H1 (cell line): ENCODE results near the gene PYGB. TPM values are rescaled to one million over a fixed set of nuclear protein-coding genes. Genes with fewer than 3 reads are reported as not detected.

Experiments used
- BCL11A ChIP-seq, 2 experiments: IDR thresholded peaks; one replicate each; pipeline ENCODE4 v1.6.1; 2011; ENCODE audit warnings: low read depth in 2 of 2, low read length in 2 of 2, mild to moderate bottlenecking in 2 of 2
- FOSL1 ChIP-seq: IDR thresholded peaks from 2 replicates; pipeline ENCODE4 v1.6.1; 2011; ENCODE audit warnings: mild to moderate bottlenecking, low read depth, low read length, moderate library complexity; ENCODE audit not compliant: insufficient read depth
- JUN ChIP-seq: IDR thresholded peaks from 2 replicates; pipeline ENCODE4 v1.6.1; 2011; ENCODE audit warnings: low read depth, mild to moderate bottlenecking, improper control_type of control experiment, low read length
- POLR2A ChIP-seq, 2 experiments: IDR thresholded peaks; 1 replicate in 1 of 2; 2 replicates in 1 of 2; pipeline ENCODE4 v1.6.1; 2011; ENCODE audit warnings: low read depth in 2 of 2, low read length in 2 of 2, mild to moderate bottlenecking in 2 of 2; ENCODE audit errors: control extremely low read depth in 1 of 2
- POU5F1 ChIP-seq: IDR thresholded peaks from 2 replicates; pipeline ENCODE4 v1.6.1; 2011; ENCODE audit warnings: low read depth, mild to moderate bottlenecking, low read length, moderate library complexity
- SIN3A ChIP-seq, 2 experiments: IDR thresholded peaks in 1 of 2; conservative IDR thresholded peaks in 1 of 2; 2 replicates each; pipeline ENCODE4 v1.6.1; 2011 to 2012; ENCODE audit warnings: low read length in 2 of 2, improper control_type of control experiment in 1 of 2, low read depth in 1 of 2, mild to moderate bottlenecking in 1 of 2
- SIRT6 ChIP-seq: IDR thresholded peaks from one replicate; pipeline ENCODE4 v1.7.1; 2012; ENCODE audit warnings: low read length, inconsistent platforms
- SP1 ChIP-seq: IDR thresholded peaks from 2 replicates; pipeline ENCODE4 v1.6.1; 2011; ENCODE audit warnings: low read depth, low read length
- SUZ12 ChIP-seq: fragments of 200-600 bp; sonication (generic); IDR thresholded peaks from 2 replicates; pipeline ENCODE4 v1.6.1; 2012; ENCODE audit warnings: mild to moderate bottlenecking, inconsistent platforms, low read length, moderate library complexity, mixed read lengths
- TAF7 ChIP-seq: optimal IDR thresholded peaks from 2 replicates; pipeline ENCODE3; 2011; ENCODE audit warnings: low read depth, mild to moderate bottlenecking, inconsistent platforms, low read length, moderate library complexity, borderline replicate concordance
- polyA plus RNA-seq, 7 experiments: library from polyadenylated mRNA; depleted of rRNA in 3 of 7; stranded (reverse) in 5 of 7; unstranded in 2 of 7; fragments of >200 nt in 5 of 7; fragments of 200-250 nt in 2 of 7; gene quantifications; 1 replicate in 5 of 7; 2 replicates in 1 of 7; 4 replicates in 1 of 7; pipeline versions ENCODE4 v1.2.1 to v1.2.3, GENCODE V29; 2011 to 2013; ENCODE audit warnings: missing spikeins in 2 of 7, mixed read lengths in 2 of 7
- total RNA-seq: library from RNA; stranded (reverse); fragmentation: NEBNext Ultra II Directional; extraction: Animal tissue kit (Norgen Biotek cat#: 25700); gene quantifications from 2 replicates; pipeline ENCODE4 v1.2.1, GENCODE V29; 2021
- TF ChIP-seq, protein P1 (sequence below): fragments of 300-600 bp; sonication (generic); IDR thresholded peaks from 2 replicates; pipeline ENCODE4 v1.7.1; 2012; ENCODE audit warnings: low read length, moderate library complexity, mild to moderate bottlenecking, inconsistent platforms; ENCODE audit not compliant: insufficient replicate concordance
- TF ChIP-seq, protein P2 (sequence below): IDR thresholded peaks from 2 replicates; pipeline ENCODE4 v1.6.1; 2011; ENCODE audit warnings: low read depth, mild to moderate bottlenecking, low read length; ENCODE audit not compliant: insufficient read depth

PYGB gene
- total and polyA plus RNA-seq, 2 of the 8 experiments (the other 6 are each of a cell fraction or from before 2014, with no cell fraction given) = 26.6 to 56.0 TPM

- TF ChIP-seq, protein P1, sequence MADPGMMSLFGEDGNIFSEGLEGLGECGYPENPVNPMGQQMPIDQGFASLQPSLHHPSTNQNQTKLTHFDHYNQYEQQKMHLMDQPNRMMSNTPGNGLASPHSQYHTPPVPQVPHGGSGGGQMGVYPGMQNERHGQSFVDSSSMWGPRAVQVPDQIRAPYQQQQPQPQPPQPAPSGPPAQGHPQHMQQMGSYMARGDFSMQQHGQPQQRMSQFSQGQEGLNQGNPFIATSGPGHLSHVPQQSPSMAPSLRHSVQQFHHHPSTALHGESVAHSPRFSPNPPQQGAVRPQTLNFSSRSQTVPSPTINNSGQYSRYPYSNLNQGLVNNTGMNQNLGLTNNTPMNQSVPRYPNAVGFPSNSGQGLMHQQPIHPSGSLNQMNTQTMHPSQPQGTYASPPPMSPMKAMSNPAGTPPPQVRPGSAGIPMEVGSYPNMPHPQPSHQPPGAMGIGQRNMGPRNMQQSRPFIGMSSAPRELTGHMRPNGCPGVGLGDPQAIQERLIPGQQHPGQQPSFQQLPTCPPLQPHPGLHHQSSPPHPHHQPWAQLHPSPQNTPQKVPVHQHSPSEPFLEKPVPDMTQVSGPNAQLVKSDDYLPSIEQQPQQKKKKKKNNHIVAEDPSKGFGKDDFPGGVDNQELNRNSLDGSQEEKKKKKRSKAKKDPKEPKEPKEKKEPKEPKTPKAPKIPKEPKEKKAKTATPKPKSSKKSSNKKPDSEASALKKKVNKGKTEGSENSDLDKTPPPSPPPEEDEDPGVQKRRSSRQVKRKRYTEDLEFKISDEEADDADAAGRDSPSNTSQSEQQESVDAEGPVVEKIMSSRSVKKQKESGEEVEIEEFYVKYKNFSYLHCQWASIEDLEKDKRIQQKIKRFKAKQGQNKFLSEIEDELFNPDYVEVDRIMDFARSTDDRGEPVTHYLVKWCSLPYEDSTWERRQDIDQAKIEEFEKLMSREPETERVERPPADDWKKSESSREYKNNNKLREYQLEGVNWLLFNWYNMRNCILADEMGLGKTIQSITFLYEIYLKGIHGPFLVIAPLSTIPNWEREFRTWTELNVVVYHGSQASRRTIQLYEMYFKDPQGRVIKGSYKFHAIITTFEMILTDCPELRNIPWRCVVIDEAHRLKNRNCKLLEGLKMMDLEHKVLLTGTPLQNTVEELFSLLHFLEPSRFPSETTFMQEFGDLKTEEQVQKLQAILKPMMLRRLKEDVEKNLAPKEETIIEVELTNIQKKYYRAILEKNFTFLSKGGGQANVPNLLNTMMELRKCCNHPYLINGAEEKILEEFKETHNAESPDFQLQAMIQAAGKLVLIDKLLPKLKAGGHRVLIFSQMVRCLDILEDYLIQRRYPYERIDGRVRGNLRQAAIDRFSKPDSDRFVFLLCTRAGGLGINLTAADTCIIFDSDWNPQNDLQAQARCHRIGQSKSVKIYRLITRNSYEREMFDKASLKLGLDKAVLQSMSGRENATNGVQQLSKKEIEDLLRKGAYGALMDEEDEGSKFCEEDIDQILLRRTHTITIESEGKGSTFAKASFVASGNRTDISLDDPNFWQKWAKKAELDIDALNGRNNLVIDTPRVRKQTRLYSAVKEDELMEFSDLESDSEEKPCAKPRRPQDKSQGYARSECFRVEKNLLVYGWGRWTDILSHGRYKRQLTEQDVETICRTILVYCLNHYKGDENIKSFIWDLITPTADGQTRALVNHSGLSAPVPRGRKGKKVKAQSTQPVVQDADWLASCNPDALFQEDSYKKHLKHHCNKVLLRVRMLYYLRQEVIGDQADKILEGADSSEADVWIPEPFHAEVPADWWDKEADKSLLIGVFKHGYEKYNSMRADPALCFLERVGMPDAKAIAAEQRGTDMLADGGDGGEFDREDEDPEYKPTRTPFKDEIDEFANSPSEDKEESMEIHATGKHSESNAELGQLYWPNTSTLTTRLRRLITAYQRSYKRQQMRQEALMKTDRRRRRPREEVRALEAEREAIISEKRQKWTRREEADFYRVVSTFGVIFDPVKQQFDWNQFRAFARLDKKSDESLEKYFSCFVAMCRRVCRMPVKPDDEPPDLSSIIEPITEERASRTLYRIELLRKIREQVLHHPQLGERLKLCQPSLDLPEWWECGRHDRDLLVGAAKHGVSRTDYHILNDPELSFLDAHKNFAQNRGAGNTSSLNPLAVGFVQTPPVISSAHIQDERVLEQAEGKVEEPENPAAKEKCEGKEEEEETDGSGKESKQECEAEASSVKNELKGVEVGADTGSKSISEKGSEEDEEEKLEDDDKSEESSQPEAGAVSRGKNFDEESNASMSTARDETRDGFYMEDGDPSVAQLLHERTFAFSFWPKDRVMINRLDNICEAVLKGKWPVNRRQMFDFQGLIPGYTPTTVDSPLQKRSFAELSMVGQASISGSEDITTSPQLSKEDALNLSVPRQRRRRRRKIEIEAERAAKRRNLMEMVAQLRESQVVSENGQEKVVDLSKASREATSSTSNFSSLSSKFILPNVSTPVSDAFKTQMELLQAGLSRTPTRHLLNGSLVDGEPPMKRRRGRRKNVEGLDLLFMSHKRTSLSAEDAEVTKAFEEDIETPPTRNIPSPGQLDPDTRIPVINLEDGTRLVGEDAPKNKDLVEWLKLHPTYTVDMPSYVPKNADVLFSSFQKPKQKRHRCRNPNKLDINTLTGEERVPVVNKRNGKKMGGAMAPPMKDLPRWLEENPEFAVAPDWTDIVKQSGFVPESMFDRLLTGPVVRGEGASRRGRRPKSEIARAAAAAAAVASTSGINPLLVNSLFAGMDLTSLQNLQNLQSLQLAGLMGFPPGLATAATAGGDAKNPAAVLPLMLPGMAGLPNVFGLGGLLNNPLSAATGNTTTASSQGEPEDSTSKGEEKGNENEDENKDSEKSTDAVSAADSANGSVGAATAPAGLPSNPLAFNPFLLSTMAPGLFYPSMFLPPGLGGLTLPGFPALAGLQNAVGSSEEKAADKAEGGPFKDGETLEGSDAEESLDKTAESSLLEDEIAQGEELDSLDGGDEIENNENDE = no peak
- TF ChIP-seq JUN (no peak), SIRT6 (no peak), POU5F1 (no peak), FOSL1 (no peak), SIN3A (conservative IDR thresholded peaks at IDR 0.05 in 1 of 2, IDR thresholded peaks at IDR 0.05 in 1 of 2; ENCODE audit: low read depth in 1 of 2, low read length in 2 of 2) (no peak), SP1 (no peak), TAF7 (no peak), POLR2A (IDR thresholded peaks at IDR 0.05; ENCODE audit: control extremely low read depth in 1 of 2, low read depth in 2 of 2, low read length in 2 of 2) (no peak), SUZ12 (no peak), BCL11A (IDR thresholded peaks at IDR 0.05; ENCODE audit: low read depth in 2 of 2, low read length in 2 of 2) (no peak)
- TF ChIP-seq, protein P2, sequence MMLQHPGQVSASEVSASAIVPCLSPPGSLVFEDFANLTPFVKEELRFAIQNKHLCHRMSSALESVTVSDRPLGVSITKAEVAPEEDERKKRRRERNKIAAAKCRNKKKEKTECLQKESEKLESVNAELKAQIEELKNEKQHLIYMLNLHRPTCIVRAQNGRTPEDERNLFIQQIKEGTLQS = no peak
These were observed 26.6 kb downstream of the PYGB start (continued) for GRCh38 chr20:25274481-25274880.
